ENCODE results near the gene THBS2.
"Not testable (repeated sequence)": the region's sequence is repeated elsewhere in the genome, so short reads cannot be mapped to it uniquely, and the experiment has no call there.

THBS2 gene

DNA sequence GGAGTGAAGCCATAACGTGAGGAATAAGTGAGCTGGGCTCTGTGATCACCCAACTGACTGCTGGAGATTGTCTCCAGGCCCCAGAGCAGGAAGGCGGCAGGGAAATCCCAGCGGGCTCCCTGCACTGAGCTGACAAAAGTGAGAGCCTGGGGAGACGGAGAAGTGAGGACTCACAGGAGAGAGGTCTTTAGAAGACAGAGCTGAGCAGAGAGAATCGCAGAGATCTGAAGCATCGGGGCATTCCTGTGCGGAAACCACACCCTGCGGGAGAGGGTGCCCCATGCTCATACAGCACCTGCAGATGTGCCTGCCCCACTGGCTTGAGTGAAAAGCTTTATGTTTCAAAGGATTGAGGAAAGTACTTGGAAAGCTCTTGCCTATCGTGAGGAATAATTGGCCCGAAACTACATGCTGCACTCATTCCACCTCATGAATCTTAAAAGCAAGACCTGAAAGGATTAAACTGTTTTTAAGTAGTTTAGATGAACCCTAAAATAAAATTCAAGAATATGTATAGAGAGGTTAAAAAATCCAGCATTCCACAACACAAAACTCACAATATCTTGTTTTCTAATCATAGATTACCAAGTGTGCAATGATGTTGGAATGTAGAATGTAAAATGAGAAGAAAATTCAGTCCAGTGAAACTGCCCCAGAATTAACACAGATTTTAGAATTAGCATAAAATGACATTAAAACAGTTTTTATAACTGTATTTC is 17.7 kb upstream of the THBS2 start:
- DNase-seq: no peak

DNA sequence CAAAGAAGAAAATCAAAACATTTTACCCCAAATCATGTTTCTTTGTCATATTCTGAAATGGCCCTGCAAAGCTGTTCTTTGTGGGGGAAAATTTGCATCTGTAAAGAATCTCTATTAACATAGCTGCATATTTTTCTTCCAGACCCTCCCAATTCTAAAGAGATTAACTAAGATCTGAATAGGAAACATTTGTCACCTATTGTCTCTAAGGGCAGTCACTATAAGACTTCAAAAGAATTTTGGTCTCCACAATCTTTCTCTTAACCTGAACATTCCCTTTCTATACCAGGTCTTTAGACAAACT is 16.4 kb upstream of the THBS2 start:
- DNase-seq: not testable (repeated sequence)

DNA sequence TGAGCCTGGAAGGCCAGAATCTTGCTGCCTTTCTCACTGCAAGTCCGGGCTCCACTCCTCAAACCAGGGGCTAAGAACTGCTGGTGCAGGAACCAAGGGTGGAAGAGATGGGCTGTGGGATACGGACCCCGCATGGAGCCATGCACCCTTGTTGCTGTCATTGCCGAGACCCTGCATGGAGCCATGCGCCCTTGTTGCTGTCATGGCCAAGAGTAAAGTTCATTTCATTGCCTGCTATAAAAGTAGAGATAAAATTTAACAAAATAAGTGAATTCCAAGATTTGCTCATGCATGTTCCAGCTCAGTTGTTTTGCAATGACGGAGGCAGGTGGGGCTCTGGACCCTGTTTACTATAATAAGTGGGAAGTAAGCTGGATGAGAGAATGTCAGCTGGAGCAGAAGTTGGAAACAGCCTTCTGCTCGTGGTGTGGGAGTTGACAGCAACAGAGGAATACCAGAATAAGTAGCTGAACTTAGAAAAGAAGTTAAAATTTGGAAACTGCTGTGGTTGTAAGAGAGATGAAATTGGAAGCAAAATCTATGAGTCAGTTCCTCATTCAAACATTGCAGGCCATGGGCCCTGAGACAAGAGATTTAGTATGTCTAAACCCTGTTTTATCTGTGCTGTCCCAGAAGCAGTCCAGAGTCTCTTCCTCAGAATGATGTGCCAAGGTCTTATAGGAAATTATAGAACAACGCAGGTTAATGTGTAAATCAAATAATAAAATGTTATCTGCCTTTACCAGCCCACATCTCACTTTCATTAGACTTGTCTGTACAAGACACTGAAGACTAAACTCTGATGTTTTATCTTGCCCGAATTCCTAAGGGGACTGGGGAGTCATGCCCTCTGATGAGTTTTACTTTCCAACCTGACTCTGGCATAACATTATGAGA is 15.8 kb upstream of the THBS2 start:
- no peak for DNase-seq

DNA sequence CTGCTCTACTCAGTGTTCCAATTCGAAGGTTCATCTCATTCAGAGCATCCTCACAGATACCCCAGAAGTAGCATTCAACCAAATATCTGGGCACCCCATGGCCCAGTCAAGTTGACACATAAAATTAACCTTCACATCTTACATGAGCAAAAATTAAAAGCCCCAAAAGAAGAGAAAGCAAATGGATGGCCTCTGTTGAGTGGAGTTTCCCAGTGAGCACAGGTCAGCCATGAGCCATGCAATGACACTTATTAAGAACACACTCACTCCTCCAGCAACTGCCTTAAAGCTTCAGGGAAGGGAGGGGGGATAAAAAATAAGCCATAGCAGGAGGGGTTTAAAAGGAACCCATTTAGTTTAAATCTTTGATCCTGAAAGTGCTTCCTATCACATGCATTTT is 14.6 kb upstream of the THBS2 start:
- no peak for DNase-seq

DNA sequence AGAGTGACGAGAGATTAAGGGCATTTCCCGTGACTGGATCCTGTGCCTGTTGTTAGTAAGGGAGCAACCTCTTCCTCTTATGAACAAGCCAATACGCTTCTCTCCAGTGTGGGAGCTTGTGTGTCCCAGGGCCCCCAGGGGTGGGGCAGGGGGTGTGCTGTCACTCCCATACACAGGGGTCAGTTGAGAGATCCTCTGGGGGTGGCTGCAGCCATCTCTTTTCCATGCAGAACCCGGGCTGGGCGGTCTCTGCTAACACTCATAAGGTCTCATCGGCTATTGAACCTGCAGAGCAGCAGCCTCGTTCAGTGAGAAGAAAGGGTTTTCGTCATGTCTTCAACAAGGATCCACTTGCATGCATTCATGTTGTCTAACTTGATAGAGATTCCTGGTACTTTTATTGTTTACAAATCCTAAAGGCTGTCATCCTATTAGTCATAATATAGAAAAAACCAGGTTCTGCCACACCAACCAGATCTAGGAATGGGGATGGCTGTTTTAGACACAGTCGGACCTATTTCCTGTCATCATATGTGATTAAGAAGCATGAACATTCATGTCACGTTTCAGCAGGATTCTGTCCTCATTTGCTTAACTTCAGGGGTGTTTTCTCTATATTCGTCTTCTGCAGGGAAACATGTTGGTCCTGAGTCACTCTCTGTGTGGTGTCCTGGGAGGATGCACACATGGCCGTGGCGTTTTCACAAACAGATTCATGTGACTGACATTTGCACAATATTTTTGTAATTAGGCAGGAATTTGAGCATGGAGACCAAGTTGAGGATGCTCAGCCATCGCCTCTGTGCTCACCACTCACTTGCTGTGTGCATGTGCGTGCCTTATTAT is 13.3 kb upstream of the THBS2 start:
- DNase-seq: no peak

DNA sequence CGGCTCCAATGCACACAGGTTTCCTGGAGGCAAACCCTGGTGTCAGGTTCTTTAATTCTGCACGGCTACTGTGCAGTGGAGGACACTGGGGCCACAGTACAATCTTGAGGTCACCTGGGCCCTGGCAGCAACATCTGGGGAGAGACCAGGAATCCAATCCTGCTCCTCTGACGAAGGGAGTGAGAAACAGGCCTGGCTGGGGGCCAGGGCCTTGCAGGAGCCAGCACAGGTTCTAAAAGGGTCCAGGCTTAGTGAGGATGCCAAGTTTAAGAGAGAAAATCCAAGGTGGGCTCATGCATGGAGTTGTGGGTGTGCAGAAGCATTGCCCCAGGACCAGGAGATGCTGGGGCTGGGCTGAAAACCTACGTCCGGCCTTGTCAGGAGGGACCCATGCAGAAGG is 12.6 kb upstream of the THBS2 start:
- no peak for DNase-seq

DNA sequence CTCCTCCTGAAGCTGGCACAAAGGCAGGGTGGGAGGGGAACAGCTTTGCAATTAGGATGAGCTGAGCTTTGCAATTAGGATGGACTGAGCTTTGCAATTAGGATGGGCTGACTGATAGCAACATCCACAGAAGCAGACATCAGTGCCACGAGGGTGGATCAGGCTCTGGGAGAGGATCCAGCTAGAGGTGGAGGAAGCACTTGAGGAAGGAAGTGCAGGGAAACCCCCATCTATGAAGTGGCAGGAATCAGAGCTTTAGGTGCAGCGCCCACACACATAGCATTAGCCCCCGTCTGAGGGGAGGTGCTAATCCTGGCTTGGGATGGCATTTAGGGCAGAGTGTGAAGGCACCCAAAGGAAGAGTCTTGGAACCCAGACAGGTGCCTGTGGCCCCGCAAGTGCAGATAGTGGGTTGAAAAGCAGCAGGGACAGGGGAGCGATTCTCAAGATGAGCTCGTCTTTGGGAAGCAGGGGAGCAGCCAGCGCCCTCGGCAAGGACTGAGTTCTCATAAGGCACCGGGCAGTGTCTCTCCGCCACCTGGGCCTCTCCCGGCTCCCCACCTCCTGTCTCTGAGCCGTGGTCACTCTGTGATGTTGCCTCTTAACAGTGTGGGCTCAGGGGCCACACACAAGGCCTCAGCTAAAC is 12.0 kb upstream of the THBS2 start:
- DNase-seq: no peak

DNA sequence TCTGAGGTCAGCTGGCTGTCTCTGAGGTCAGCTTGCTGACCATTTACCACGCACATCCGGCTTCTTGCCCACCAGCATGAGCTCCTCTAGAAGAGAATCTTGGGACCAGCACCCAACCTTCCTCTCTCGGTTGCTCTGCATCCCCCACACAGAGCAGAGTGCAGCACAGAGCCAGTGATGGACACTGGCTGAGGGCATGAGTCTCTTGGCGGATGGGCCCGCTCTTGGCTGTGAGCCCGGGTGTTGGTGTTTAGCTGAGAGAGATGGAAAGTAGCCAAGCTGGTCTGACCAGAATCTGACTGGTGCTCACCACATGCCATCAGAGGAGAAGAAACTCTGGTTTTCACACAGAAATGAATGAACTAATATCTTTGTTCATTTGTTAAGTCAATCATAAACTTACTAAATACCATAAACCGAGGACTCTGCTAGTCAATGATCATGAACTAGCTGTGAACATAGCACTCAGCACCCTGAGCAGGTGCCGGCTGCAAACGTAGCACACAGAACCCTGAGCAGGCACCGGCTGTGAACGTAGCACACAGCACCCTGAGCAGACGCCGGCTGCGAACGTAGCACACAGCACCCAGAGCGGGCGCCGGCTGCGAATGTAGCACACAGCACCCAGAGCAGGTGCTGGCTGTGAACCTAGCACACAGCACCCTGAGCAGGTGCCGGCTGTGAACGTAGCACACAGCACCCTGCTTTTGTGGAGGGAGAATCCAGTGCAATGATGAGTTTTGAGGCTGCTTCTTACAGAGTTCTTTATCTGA is 10.4 kb upstream of the THBS2 start:
- DNase-seq: peak; percentile 9

DNA sequence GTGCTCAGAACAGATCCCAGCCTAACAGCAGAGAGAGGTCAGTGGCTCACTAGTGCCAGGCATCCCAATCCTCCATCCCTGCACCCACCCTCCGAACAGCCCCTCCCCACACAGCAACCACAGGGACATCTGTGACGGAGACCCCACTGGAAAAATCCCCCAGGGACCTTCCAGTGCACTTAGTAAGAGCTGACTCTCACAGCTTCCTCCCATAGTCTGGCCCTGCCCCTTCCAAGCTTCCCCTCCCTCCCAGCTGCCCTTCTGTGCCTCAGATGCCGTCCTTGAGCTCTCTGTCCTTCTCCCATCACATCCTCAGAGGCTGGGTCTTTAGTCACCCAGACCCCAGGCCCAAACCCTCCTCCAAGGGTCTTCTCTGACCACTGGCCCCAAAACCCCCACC is 9.7 kb upstream of the THBS2 start:
- no peak for DNase-seq

DNA sequence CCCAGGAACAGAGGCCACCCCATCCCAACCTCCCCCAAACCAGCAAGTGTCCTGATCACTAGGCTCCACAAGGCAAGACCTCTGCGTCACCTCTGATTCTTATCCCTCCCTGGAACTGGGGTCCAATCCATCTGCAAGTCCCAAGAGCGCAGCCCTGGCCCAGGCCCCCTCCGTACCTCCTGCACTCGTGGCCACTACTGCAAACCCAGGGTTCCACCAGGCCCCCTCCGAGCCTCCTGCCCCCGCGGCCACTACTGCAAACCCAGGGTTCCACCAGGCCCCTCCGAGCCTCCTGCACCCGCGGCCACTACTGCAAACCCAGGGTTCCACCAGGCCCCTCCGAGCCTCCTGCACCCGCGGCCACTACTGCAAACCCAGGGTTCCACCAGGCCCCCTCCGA is 9.0 kb upstream of the THBS2 start:
- DNase-seq: not testable (repeated sequence)

DNA sequence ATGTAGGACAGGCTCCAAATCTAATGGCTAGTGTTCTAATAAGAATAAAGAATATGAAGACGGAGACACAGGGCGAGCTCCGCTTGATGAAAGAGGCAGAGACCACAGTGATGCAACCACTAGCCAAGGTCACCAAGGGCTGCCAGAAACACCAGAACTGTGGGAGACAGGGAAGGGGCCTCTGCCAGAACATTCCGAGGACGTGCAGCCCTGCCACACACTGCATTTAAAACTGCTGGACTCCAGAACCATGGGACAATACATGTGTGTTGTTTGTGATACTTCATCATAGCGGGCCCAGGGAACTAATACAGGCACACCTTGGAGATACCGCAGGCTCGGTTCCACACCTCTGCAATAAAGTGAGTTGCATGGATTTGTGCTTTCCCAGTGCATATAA is 2.9 kb upstream of the THBS2 start:
- no peak for DNase-seq

DNA sequence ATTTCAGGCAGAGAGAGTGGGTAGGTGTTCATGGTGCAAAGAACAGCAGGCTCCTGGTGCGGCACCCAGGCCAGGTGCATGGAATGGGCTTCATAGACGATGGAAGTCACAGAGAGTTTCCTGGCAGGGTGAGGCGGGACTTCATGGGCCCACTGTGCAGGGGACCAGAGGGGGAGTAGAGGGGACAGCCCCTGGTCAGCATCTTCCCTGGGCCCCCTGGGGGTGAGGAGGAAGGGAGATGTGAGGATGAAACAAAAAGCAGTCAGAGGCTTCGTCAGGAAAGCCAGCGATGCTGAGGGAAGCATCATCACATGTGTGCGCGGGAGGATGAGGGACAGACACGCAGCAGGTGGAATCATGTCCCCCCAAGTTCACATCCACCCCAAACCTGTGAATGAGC is 2.4 kb upstream of the THBS2 start:
- DNase-seq: no peak

DNA sequence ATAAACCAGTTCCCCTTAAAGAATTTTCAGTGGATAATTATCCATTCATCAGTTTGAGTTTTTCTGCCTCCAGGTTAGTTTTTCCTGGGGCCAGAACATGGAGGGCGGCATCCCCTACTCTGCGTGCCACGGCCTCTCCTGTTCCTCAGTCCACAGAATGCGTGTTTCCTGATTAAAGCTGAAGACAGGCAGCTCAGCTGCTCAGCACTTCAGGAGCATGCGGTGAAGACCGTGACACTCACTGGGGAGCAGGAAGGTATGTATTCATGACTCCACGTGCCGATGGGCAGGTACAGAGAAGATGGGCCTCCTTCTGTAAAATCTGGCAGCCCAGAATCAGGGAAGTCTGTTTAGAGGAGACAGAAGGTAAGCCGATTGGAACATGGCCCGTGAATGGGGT is 2.0 kb upstream of the THBS2 start:
- DNase-seq: no peak

DNA sequence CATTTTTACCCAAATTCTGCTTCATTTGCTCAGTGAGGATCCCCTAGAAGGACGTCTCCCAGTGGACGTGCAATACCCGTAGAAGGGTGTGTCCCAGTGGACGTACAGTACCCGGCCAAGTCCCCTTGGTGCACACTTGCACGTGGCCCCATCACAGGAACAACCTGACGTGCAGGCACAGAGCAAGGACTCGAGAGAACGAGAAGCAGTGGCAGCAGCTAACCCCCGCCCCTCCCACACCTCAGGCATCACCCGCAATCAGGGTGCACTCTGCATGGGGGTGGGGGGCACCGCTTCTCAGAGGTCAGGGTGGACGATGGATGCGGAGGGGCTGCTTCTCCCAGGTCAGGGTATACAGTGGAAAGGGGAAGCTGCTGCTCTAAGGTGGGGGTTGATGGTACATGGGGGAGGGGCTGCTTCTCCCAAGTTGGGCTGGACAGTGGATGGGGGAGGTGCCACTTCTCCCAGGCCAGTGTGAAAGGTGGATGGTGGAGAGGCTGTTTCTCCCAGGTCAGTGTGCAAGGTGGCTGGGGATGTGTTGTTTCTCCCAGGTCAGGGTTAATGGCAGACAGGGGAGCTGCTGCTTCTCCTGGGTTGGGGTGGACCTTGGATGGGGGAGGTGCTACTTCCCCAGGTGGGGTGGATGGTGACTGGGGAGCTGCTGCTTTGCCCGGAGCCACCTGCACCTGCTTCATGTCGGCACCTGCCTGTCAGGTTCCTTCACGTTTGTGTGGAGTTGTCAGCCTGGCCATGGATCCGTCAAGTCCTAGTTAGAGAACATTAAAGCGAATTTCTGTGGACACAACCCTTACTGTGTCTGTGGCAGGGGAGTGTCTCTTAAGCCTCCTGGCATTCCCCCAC is 1.0 kb upstream of the THBS2 start:
- DNase-seq: peak; percentile 84

DNA sequence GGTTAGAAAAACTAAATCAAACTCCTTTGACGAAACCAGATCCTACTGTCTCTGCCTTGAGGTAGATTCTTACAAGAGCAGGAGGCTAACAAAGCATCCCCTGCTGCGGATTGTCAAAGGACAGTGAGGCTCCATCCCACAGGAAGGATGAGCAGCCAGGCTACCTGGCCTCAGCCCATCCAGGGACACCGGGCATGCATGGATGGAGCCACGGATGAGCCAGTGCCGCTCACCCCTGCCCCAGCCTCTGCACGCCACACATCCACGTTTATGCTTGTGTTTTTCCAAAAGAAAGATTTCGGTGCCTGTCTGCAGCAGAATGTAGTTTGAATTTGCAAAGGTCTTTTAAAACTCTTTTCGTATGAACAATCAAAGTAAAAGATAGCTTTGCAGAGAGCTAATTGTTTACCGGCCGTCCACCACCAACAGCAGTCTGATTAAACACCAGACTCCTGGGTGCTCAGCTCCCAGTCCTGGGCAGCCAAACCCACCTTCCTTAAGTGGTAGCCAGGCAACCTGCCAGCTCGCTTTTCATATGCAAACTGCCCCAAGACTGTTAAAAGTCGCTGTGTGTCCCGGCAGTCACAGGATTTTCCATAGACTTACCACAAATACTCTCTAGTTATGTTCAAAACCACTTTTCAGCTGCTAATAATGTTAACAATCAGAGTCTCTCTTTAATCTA is 999 bp downstream of the THBS2 start:
- peak; percentile 88 for DNase-seq

DNA sequence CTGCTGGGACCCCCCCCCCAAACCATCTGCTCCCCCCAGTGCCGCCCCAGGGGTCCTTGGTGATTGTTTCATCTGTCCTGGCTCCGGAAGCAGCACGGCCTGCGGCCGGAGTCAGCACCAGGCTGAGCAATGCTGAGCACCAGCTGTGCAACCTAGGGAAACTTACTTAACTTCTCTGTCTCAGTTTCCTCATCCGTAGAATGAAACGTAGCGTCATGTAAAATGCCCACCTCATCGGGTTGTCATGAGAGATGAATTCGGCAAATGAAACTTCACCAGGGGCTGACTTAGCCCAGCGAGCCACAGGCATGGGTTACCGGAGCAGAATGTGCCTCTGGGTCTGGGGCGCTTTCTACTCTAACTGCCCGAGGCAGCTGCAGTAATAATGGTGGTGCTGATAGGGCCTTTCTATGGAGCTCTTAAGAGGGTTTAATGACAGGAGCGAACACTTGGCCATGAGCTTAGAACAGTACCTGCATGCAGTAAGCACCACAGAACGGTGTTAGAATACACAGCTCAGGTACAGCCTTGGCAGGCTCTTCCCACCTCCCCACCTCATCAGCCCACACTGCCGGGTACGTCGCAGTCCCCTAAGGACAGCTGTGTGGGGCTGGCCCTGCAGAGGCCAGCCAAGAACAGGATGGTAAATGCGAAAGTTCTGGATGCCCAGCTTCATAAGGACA is 1.7 kb downstream of the THBS2 start:
- peak; percentile 68 for DNase-seq

DNA sequence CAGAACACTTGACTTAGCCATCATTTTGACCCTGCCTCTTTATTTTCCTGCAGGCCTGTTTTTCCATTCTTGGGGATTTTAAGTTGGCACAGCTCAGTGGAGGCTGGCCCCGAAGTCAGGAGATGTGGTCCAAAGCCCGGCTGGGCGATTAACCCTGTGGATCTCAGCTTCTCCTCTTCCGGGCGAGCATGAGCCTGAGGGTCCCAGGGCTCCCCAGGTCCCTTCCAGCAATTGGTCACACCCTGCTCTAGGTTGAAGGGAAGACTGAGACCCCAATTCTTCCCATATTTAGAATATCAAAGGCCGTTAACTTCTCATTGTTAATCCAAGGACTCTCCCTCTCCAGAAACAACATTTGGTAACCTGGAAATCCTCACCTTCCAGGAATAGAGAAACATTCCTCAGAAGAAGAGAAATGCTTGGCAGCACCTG is 2.3 kb downstream of the THBS2 start:
- DNase-seq: no peak

DNA sequence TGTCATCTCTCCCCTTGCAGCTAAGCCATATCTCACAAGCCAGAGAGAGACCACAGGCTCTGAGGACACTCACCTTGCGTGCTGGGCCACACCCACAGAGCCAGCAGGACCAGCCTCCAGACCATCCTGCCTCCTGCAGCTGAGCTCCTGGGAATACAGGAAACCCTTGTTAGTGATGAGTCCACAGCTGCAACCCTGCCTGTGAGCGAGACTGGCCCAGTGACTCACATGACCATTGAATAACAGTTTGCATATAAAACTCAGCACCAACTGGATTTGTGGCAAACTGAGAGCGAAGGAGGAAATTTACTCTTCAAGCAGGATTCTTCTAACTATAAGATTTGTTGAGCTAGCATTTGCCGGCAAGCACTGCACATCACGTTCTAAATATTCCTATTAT is 3.0 kb downstream of the THBS2 start:
- DNase-seq: peak; percentile 89

DNA sequence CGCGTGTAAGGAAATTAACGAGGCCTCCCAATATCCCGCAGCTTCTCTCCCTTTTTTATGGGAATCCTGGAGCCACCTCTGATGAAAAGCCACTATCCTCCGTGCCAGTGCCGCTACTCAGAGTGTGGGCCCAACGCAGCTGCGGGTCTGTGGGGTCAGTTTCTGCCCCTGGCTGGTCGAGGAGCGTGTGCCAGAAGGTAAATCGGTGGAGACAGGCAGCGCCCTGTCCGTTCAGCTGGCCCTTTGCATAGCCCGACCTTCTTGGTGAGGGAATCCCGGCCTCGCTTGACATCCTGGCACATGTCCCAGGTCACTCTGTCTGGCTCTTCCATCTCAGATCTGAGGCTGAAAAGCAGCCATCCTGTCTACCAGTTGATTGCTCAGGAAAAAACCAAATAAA is 4.6 kb downstream of the THBS2 start:
- DNase-seq: no peak

DNA sequence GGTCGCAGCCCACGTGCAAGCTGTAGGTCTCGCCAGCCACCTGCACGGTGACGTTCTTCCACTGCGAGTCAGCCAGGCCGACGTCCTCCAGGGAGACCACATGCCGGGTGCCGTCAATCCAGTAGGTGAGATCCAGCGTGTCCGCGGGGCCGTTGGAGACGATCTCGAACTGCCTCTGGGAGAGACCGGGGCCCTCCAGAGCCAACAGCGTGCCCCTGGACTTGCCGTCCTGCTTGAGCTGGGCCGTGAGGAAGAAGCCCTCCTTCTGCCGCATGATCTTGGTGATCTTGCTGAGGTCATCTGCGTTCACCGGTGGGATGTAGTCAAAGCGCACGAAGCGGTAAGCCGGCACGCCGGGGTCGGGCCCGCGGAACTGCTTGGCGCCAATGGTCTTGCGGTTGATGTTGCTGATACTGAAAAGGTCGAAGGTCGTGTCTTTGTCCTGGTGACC is 5.1 kb downstream of the THBS2 start:
- DNase-seq: no peak

Data from NCI-H146 (cell line).